Colonic mucosa (tissue), 4 donors: Measurements from ENCODE around the gene FBXO42. TPM values are rescaled to one million over a fixed set of nuclear protein-coding genes. Genes with fewer than 3 reads are reported as not detected.

Experiments
- DNase-seq: peaks from one replicate; pipeline ENCODE4 v3.0.0-alpha.2; 2020
- H3K27ac ChIP-seq: fragments of 200-600 bp; one replicate; pipeline ENCODE4 v1.8.0; 2021
- H3K27me3 ChIP-seq: fragments of 200-600 bp; one replicate; pipeline ENCODE4 v1.8.0; 2021
- H3K36me3 ChIP-seq: fragments of 200-600 bp; one replicate; pipeline ENCODE4 v1.8.0; 2021
- H3K4me1 ChIP-seq: fragments of 200-600 bp; one replicate; pipeline ENCODE4 v1.8.0; 2021; ENCODE audit warnings: mild to moderate bottlenecking
- H3K4me3 ChIP-seq: fragments of 200-600 bp; one replicate; pipeline ENCODE4 v1.8.0; 2021
- H3K9ac ChIP-seq, 2 donors: one replicate each; pipeline ENCODE4 v1.7.0; 2013; ENCODE audit warnings: control low read depth in 2 of 2, low read depth in 2 of 2, low read length in 2 of 2
- H3K9me3 ChIP-seq: fragments of 200-600 bp; one replicate; pipeline ENCODE4 v1.8.0; 2021
- CTCF ChIP-seq: fragments of 200-600 bp; IDR thresholded peaks from one replicate; pipeline ENCODE4 v1.8.0; 2022; ENCODE audit warnings: antibody characterized with exemption, mild to moderate bottlenecking
- intact Hi-C: fragments of 100-400 bp; cut with DNase I; formaldehyde crosslinking; loops from one replicate; pipeline ENCODE4 v1.14.1; 2022
- total RNA-seq, 2 donors: library from RNA; stranded (reverse); fragmentation: NEBNext Ultra II Directional in 1 of 2; extraction: Animal tissue kit (Norgen Biotek cat#: 25700) in 1 of 2; gene quantifications; one replicate each; pipeline ENCODE4 v1.2.1, GENCODE V29; 2021
- donor health status: healthy.
- donor health status: DM: no; HTN: no; CAD: no.
- donor health status: DM: no; HTN: no; CAD: no.

FBXO42 gene
- total RNA-seq, 2 donors from 2014 or later = 15.0 to 17.8 TPM

- Histone ChIP-seq H3K9ac (peak overlapping the region in 1 of 2 donors; percentile 37), H3K4me3 (peak overlapping the region; percentile 2), H3K27ac (peak overlapping the region; percentile 66), H3K36me3 (no peaks in the 10 kb centered on the region), H3K9me3 (no peaks in the 10 kb centered on the region), H3K27me3 (no peaks in the 10 kb centered on the region), H3K4me1 (peaks cover 4% of the 10 kb centered on the region)
- no peak for TF ChIP-seq CTCF
- DNase-seq = no peak
- intact Hi-C loops = no loop called here
These were observed 34.3 kb upstream of the FBXO42 start for GRCh38 chr1:16386454-16387113.

GRCh38 chr1:16385659-16386453 lies 33.6 kb upstream of the FBXO42 start:
- Histone ChIP-seq H3K27me3 (no peaks in the 10 kb centered on the region), H3K4me3 (no peak overlapping the region), H3K36me3 (no peaks in the 10 kb centered on the region), H3K27ac (no peak overlapping the region), H3K4me1 (peaks cover 4% of the 10 kb centered on the region), H3K9me3 (no peaks in the 10 kb centered on the region), H3K9ac (no peak overlapping the region)
- no peak for DNase-seq
- no peak for TF ChIP-seq CTCF
- intact Hi-C loops = no loop called here

- no peaks in the 10 kb centered on the region for H3K27me3 ChIP-seq
- TF ChIP-seq CTCF = no peak
- intact Hi-C loops = no loop called here
- H3K4me1 ChIP-seq = peaks cover 4% of the 10 kb centered on the region
- no peaks in the 10 kb centered on the region for H3K36me3 ChIP-seq
- H3K27ac ChIP-seq = no peak overlapping the region
- no peaks in the 10 kb centered on the region for H3K9me3 ChIP-seq
- no peak for DNase-seq
- H3K9ac ChIP-seq = no peak overlapping the region
- no peak overlapping the region for H3K4me3 ChIP-seq
These were observed 31.6 kb upstream of the FBXO42 start for GRCh38 chr1:16383888-16384287.

- peaks cover 3% of the 10 kb centered on the region for H3K4me1 ChIP-seq
- no peaks in the 10 kb centered on the region for H3K36me3 ChIP-seq
- TF ChIP-seq CTCF = no peak
- intact Hi-C loops = no loop called here
- no peak overlapping the region for H3K9ac ChIP-seq
- no peak for DNase-seq
- H3K4me3 ChIP-seq = no peak overlapping the region
- H3K27me3 ChIP-seq = no peaks in the 10 kb centered on the region
- H3K9me3 ChIP-seq = no peaks in the 10 kb centered on the region
- no peak overlapping the region for H3K27ac ChIP-seq
These were observed 28.6 kb upstream of the FBXO42 start for GRCh38 chr1:16380868-16381267.

- no peaks in the 10 kb centered on the region for H3K27me3 ChIP-seq
- peaks cover 5% of the 10 kb centered on the region for H3K4me1 ChIP-seq
- H3K9ac ChIP-seq = no peak overlapping the region
- no peaks in the 10 kb centered on the region for H3K36me3 ChIP-seq
- intact Hi-C loops = no loop called here
- DNase-seq = no peak
- no peak overlapping the region for H3K4me3 ChIP-seq
- TF ChIP-seq CTCF = no peak
- no peaks in the 10 kb centered on the region for H3K9me3 ChIP-seq
- H3K27ac ChIP-seq = no peak overlapping the region
These were observed 26.2 kb upstream of the FBXO42 start for GRCh38 chr1:16378443-16378842.
